GM19035 (cell line): ENCODE measurements around the gene CRB2.

Experiments
- ATAC-seq: cut with Tn5 transposase; IDR thresholded peaks from one replicate; pipeline ENCODE4 v1.9.1; 2021; ENCODE audit not compliant: unreplicated experiment

The CRB2 gene

GRCh38 chr9:123418506-123418905 lies 62.5 kb downstream of the CRB2 start:
- ATAC-seq = no peak

DNA sequence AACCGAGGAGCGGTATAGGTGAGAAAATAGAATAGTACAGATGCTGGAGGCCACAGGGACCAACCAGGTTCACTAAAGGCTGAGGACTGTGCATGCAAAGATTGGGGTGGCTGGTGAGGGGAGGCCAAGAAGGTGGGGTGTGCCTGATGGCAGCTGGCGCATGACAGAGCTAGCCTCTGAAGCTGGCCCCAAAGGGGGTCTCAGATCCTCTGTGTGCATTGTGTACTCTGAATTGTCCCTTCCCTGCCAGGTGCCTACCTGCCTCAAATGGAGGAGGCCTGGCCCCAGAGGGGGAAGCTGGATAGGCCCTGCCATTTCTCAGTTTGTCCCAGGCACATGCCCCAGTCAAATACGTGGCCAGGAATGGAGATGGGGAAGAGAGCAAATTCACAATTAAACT lies 63.1 kb downstream of the CRB2 start:
- ATAC-seq = no peak

DNA sequence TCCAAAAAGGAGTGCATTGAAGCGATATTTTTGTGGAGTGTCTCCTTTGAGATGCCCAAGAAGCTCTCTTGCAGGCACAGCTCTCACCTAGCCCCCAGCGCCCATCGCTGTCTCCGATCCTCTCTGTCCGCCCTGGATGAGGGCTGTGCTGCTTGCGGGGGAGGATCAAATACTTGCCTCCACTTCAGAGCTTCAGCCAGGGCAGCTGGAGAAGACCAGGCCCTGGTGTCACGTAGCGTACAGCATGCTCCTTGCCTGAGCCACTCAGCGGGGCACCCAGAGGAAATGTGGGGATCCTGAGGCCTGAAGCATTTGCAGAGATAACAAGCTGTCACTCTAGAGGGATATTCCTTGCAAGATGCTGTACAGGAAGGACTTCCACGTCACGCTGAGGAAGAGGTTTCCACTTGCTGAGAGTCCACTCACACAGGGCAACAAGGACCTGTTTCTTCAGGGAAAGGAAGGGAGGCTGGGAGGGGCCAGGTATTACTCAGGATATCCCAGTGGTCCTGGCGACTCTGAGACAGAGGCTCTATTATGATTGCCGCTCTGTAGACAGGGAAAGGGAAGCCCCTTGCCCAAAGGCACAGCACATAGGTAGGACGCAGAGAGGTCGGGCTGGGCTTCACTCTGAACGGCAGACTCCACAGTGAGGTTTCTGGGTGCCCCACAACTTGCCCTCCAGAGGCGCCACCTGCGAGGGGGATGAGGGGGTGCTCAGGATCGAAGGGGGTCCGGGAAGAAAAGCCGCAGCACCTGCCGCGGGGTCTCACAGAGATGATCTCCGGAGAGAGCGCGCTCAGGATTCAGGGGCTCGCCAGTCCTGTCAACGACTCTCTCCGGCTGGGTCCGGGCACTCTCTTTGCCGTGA lies 64.0 kb downstream of the CRB2 start:
- ATAC-seq = no peak

DNA sequence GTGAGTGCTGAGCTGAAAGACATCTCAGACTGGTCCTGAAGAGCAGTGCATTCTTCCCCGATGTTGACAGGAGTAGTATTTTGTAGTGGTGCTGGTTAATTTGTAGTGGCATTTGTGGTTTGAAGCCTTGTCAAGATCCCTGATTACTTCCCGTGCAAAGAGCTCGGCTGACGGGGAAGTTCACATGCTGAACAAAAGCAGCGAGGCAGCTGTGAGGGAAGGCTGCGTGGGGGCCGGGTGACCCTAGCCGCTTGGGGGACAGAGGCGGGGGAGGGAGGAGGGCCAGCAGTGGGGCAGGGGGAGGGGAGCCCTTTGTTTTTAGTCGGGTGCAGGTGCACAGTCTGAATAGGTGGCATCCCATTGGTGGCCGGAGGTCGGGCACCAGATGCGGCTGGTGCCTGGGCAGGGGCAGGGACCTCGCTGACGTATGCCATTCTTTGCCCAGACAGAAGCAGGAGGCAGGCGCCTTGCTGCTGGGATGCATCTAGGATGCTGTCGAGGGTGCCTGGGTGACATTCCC lies 64.7 kb downstream of the CRB2 start:
- no peak for ATAC-seq

DNA sequence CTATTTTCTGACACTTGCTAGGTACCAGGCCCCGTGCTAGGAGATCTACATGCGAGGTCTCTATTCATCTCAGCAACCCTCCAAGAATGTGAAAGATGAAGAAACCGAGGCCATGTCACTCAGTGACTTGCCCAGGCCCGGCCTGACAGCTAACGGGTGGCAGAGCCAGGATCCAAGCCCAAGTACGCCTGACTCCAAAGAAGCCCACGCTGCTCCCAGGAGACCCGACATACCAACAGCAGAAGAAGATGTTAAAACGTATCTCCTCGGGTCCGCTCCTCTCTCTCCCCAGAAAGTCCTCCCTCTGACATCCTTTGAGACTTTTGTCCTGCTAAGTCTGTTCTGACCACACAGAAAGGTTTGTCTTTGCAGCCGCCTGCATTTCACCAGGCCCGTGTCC lies 65.2 kb downstream of the CRB2 start:
- no peak for ATAC-seq

DNA sequence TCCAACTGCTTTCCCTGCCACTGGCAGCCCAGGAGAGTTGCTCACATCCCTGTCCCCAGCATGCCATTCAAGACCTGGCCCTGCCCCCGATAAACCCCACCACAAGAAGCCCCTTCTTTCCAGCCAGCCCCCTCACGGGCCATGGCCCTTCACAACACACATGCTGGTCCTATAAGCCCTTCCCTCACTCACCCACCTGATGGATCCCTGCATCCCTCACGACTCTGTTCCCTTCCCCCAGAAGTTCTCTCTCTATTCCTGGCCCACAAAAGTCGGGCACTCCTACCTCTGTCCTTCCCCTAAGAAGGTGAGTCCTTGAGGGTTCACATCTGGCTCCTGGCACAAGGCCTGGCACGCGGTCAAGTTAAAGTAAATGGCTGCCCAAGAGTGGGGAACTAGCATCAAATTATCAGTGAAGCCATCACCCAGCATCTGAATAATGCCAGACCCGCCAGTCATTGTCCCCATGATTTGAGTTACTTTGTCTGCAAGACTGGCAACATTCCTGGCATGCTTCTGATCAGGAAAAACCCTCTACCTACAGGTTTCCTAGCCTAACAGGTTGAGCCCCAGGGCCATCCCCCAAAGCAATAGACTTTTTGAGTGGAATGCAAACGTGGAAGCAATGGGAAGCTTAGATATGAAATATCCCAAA lies 65.9 kb downstream of the CRB2 start:
- ATAC-seq = no peak

GRCh38 chr9:123422635-123423310 lies 66.8 kb downstream of the CRB2 start:
- ATAC-seq = no peak

GRCh38 chr9:123423311-123423640 lies 67.3 kb downstream of the CRB2 start:
- no peak for ATAC-seq

GRCh38 chr9:123424131-123424530 lies 68.1 kb downstream of the CRB2 start:
- ATAC-seq = no peak

DNA sequence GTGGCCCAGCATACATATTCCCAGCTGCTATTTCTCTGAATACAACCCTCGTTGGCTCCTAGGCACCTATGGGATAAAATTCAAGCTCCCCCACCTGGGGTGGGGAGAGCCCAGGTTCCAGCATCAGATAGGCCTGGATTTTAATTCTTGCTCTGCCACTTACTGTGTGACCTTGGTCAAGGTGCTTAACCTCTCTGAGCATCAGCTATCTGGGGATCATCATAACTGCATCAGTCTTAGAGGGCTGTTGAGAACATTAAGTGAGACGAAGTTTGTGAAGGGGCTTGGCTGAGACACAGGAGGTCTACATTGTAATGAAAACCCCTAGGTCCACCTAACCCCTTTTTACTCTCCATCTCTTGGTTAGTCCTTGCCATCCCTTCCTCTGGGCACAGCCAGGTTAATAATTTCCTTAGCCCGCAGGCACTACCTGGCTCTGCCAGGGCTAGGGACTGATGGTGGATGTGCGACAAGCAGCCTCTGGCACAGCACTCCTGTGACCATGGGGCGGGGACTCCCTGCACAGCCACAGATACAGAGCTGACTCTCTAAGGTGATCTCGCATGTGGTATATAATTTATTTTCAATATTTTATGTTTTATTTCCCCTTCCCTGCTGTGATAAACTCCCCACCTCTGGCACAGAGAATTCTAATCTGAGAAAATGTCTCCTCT lies 68.7 kb downstream of the CRB2 start:
- ATAC-seq = no peak

DNA sequence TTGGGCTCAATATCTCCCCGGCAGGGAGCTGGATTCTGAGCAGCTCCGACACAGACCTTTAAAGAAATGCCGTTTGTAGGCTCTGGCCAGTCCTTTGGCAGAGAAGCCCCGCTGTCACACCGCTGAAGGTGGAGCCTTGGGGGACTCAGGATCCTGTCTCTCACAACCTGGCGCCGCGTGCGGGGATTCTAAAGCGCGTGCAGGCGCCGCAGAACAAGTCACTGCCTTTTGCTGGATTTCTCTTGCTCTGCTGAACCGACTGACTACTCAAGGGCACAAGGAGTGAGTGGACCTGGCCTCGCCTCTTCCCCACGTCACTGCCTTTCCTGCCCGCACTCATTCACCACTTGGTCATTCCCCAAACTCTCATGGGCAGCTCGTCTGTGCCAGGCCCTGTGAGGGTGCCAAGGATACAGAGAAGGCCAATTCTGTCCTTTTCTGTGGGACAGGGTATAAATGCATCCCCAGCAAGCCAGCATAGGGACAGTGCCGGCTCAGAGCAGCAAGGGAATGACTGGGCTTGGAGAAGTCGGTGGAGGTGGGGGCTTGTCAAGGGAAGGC lies 69.3 kb downstream of the CRB2 start:
- ATAC-seq = no peak

- no peak for ATAC-seq
Measured at GRCh38 chr9:123425836-123426365, 69.9 kb downstream of the CRB2 start.

DNA sequence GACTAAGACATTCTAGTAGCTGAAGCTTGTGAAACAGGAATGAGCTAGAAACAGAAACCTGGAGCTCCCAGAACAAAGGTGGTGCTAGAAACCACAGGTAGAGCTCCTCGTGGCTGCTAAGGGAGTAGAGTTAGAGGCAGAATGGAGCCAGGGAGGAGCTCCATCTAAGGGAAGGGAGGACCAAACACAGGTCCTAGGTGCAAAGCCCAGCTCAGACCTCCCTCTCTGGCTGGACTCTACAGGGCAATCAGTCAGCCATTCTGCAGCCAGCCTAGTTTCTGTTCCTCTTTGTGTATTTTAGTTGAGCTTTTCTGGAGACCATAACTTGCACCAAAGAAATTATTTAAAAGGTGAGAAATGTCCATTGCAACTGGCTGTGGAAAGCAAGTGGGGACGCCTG lies 70.4 kb downstream of the CRB2 start:
- ATAC-seq = peak; percentile 73
